Measurements from ENCODE around the gene NLK.

NLK gene

GRCh38 chr17:28042657-28042720 lies at the start of gene NLK:
TSS of gene NLK (plus strand) at chr17:28042677. CDS start at chr17:28042874, 197 bp downstream.
- DNase-seq (ENCODE audit: low spot score), result no peak
- TF ChIP-seq CTCF (IDR thresholded peaks at IDR 0.05; ENCODE audit: borderline replicate concordance, control extremely low read depth, extremely low read depth, insufficient read depth, missing control alignments), result no peak
- in situ Hi-C loops (cut with MboI; ENCODE audit: low sequenced_read_pairs, unreplicated experiment), result no loop called here

DNA sequence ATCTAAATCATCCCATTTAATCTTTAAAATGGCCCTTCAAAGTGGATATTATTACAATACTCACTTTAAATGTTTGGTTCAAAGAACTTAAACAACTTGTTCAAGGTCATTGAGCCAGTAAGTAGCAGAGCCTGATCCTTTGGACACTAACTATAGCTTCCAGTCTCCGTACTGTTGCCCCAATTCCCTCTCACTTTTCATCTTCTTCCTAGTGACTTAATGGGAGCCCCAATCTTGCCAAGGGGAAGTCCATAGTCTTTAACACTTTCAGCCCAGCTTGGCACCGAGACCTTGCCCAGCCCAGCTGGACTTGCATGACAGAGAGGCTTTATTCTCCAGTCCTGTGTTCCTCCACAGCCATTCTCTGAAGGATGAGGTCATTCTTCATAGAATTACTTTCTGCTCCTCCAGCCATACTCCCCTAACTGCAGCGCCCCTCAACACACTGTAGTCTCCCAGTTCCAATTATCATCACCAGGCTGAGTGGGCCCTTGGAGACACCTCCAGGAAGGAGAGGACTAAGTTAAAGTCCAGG lies 49.2 kb upstream of the NLK start:
- in situ Hi-C loops (cut with MboI; ENCODE audit: low sequenced_read_pairs, unreplicated experiment), result no loop called here
- no peak for TF ChIP-seq CTCF (IDR thresholded peaks at IDR 0.05; ENCODE audit: borderline replicate concordance, control extremely low read depth, extremely low read depth, insufficient read depth, missing control alignments)
- DNase-seq (ENCODE audit: low spot score), result no peak

DNA sequence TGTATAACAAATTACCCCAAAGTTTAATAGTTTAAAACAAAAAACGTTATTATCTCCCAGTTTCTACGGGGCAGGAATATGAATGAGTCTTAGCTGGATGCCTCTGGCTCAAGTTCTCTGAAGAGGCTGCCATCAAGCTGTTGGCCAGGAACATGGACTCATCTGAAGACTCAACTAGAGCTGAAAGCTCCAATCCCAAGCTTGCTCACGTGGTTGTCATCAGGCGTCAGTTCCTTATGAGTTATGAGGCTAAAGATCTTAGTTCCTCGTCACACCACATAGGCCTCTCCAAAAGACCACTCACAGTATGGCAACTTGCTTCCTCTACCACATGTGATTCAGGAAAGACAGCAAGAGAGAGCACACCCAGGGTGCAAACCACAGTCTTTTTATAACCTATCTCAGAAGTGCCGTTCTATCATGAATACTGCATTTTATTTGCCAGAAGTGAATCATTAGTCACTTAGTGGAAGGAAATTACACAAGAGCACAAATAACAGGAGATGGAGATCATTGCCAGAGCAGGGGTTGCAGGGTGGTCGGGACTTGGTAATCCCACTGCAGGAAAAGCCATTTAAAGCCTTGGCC lies 48.7 kb upstream of the NLK start:
- no peak for TF ChIP-seq CTCF (IDR thresholded peaks at IDR 0.05; ENCODE audit: borderline replicate concordance, control extremely low read depth, extremely low read depth, insufficient read depth, missing control alignments)
- DNase-seq (ENCODE audit: low spot score), result no peak
- in situ Hi-C loops (cut with MboI; ENCODE audit: low sequenced_read_pairs, unreplicated experiment), result no loop called here

- TF ChIP-seq CTCF (IDR thresholded peaks at IDR 0.05; ENCODE audit: borderline replicate concordance, control extremely low read depth, extremely low read depth, insufficient read depth, missing control alignments), result no peak
- DNase-seq (ENCODE audit: low spot score), result no peak
- in situ Hi-C loops (cut with MboI; ENCODE audit: low sequenced_read_pairs, unreplicated experiment), result no loop called here
Measured at GRCh38 chr17:27994586-27994985, 47.9 kb upstream of the NLK start.

DNA sequence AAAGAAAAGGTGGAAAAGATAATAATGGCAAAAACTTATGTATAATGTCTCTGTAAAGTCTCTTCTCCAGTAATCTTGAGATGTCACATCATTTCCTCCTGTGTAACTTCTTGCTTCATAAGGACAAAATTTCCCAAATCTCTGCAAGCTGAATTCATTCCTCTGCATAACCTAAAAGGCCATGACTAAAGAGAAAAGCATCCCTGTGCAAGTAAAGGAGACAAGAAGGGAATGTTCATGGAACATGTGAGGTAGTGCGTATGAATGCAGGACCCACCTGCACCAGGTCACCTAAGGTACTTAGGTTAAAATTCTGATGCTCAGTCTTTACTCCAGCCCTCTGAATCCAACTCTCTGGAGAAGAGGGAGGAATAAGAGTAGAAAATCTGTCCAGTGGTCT lies 46.9 kb upstream of the NLK start:
- DNase-seq (ENCODE audit: low spot score), result no peak
- in situ Hi-C loops (cut with MboI; ENCODE audit: low sequenced_read_pairs, unreplicated experiment), result no loop called here
- TF ChIP-seq CTCF (IDR thresholded peaks at IDR 0.05; ENCODE audit: borderline replicate concordance, control extremely low read depth, extremely low read depth, insufficient read depth, missing control alignments), result no peak

DNA sequence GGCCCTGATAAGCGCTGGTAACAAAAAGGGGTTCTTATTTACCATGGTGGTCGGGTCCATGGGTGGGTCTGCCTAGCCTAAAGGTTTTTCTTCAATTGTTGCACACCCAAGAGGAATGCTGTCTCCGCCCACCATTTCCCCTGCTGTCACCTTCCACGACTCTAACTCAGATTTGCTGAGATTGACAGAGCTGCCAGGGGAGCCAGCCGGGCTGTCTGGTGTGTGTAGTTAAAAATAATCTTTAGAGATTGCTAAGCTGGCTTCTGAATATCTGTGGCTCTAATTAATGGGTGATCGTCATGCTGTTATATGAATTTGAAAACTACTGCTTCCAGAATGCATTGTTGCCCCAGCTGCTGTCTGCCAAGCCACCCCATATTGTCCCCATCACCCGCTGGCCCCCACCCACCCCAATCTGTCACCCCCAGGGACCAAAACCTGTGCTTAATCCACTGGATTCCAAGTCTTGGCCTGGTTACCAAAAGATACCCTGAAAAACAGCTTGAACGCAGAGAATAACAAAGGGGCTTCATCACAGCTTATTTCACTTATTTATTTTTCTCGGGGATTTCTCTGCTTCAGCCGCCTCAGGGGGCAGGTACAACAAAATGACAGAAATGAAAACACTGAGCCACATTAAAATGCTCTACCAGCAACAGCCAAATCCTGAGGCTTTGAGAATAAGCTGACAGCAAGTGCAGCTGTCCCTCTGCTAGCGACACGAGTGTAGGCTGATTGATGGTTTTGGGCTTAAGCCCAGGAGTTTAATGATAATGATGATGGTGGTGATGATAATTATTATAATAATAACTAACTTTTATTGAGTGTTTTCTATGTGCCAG lies 46.1 kb upstream of the NLK start:
- DNase-seq (ENCODE audit: low spot score), result no peak
- TF ChIP-seq CTCF (IDR thresholded peaks at IDR 0.05; ENCODE audit: borderline replicate concordance, control extremely low read depth, extremely low read depth, insufficient read depth, missing control alignments), result no peak
- in situ Hi-C loops (cut with MboI; ENCODE audit: low sequenced_read_pairs, unreplicated experiment), result no loop called here
